Mesendoderm (in vitro differentiated cells): ENCODE measurements around the gene REXO4.

Experiments used
- DNase-seq: peaks from one replicate; pipeline ENCODE4 v3.0.0; 2013
- H2AK5ac ChIP-seq: 2 replicates; pipeline ENCODE4 v1.6.1; 2013; ENCODE audit warnings: low read length, inconsistent platforms
- H2BK120ac ChIP-seq: 2 replicates; pipeline ENCODE4 v1.6.1; 2013; ENCODE audit warnings: low read depth, mild to moderate bottlenecking, low read length, moderate library complexity, mixed read lengths
- H2BK15ac ChIP-seq: replicated peaks from 2 replicates; pipeline ENCODE4 v1.6.1; 2013; ENCODE audit warnings: low read depth, mild to moderate bottlenecking, moderate library complexity
- H2BK5ac ChIP-seq: 2 replicates; pipeline ENCODE4 v1.6.1; 2013; ENCODE audit warnings: low read length, inconsistent platforms
- H3K18ac ChIP-seq: 2 replicates; pipeline ENCODE4 v1.6.1; 2013; ENCODE audit warnings: mild to moderate bottlenecking, low read length, mixed read lengths
- H3K23ac ChIP-seq: one replicate; pipeline ENCODE4 v1.6.1; 2013; ENCODE audit warnings: low read length
- H3K27ac ChIP-seq: 2 replicates; pipeline ENCODE4 v1.5.1; 2013; ENCODE audit warnings: low read depth, mild to moderate bottlenecking, inconsistent platforms, low read length, moderate library complexity
- H3K27me3 ChIP-seq: 2 replicates; pipeline ENCODE4 v1.6.1; 2013; ENCODE audit warnings: low read length, control low read depth, mild to moderate bottlenecking, inconsistent platforms; ENCODE audit not compliant: insufficient read depth, poor library complexity
- H3K36me3 ChIP-seq: 2 replicates; pipeline ENCODE4 v1.6.1; 2013; ENCODE audit warnings: low read length, inconsistent platforms; ENCODE audit not compliant: control insufficient read depth, insufficient read depth
- H3K4ac ChIP-seq: one replicate; pipeline ENCODE4 v1.6.1; 2013; ENCODE audit warnings: low read depth, mild to moderate bottlenecking, low read length, moderate library complexity
- H3K4me1 ChIP-seq: 2 replicates; pipeline ENCODE4 v1.6.1; 2013; ENCODE audit warnings: low read depth, low read length, inconsistent platforms; ENCODE audit not compliant: control insufficient read depth
- H3K4me2 ChIP-seq: 2 replicates; pipeline ENCODE4 v1.6.1; 2013; ENCODE audit warnings: low read length
- H3K4me3 ChIP-seq: 2 replicates; pipeline ENCODE4 v1.5.1; 2013; ENCODE audit warnings: mild to moderate bottlenecking, low read length
- H3K56ac ChIP-seq: one replicate; pipeline ENCODE4 v1.6.1; 2013; ENCODE audit warnings: low read length
- H3K79me1 ChIP-seq: 2 replicates; pipeline ENCODE4 v1.6.1; 2013; ENCODE audit warnings: low read length, inconsistent platforms
- H3K79me2 ChIP-seq: 2 replicates; pipeline ENCODE4 v1.6.1; 2013; ENCODE audit warnings: mild to moderate bottlenecking, low read length; ENCODE audit not compliant: control insufficient read depth, insufficient read depth
- H3K9ac ChIP-seq: 2 replicates; pipeline ENCODE4 v1.6.1; 2013; ENCODE audit warnings: low read length, inconsistent platforms
- H4K5ac ChIP-seq: one replicate; pipeline ENCODE4 v1.6.1; 2013; ENCODE audit warnings: low read length
- H4K8ac ChIP-seq: one replicate; pipeline ENCODE4 v1.6.1; 2013; ENCODE audit warnings: low read depth, mild to moderate bottlenecking, control low read depth, low read length, moderate library complexity
- WGBS: extraction: QIAGEN DNeasy Blood & Tissue Kit; methylation state at CpG from one replicate; pipeline ENCODE4 v1.1.7; 2013; ENCODE audit warnings: low lambda C conversion rate, missing lambda C conversion rate; ENCODE audit not compliant: insufficient coverage; ENCODE audit errors: extremely low coverage; 5-methylcytosine and 5-hydroxymethylcytosine counted together

The REXO4 gene

DNA sequence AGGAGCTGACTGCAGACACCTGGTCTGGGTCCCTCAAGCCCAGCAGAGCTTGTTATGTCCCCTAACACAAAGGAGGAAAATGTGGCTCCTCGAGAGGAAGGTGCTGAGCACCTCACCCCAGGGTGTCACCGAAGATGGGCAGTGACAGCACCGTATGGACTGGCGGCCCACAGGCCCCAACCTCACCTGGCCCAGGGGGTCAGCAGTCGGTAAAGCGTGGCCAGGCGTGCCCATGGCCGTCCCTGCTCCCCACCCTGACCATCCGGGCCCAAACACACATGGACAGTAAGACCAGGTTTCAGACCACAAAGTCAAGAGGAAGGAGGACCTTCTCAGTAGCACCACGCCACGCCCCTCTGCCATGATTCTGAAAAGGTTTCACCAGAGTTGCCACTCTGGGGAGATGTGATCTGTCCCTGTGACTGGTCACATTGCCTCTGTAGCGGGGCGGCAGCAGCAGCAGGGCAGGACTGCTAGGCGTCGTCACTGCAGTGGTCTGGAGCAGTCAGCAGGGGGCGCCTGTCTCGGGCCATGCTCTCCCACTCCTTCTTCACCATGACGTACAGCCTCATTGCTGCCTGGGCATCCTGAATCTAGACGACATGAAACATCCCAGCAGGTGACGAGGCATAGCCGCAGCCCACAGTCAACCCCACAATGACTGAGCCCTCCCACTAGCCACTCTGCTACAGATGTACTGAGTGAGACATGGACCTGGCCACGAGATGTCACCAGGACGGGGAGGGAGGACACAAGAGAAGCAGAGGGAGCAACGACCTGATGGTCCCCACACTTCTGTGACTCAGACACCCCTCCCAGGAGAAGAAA, 11.1 kb downstream of the REXO4 start:
- Histone ChIP-seq H2BK5ac (no peak overlapping the region), H3K18ac (no peak overlapping the region), H3K9ac (no peak overlapping the region), H4K8ac (no peak overlapping the region), H2BK120ac (no peak overlapping the region), H3K79me2 (no peaks in the 10 kb centered on the region), H3K4me3 (no peak overlapping the region), H3K23ac (no peak overlapping the region), H3K79me1 (no peaks in the 10 kb centered on the region), H3K27me3 (no peaks in the 10 kb centered on the region), H4K5ac (no peak overlapping the region), H2BK15ac (no peak overlapping the region), H2AK5ac (no peak overlapping the region), H3K36me3 (peaks cover 10% of the 10 kb centered on the region), H3K4ac (no peak overlapping the region), H3K27ac (no peak overlapping the region), H3K56ac (no peak overlapping the region), H3K4me2 (no peak overlapping the region), H3K4me1 (no peaks in the 10 kb centered on the region)
- no CpG with 5 or more reads among the region's 24 CpGs for WGBS
- peak; percentile 84 for DNase-seq

DNA sequence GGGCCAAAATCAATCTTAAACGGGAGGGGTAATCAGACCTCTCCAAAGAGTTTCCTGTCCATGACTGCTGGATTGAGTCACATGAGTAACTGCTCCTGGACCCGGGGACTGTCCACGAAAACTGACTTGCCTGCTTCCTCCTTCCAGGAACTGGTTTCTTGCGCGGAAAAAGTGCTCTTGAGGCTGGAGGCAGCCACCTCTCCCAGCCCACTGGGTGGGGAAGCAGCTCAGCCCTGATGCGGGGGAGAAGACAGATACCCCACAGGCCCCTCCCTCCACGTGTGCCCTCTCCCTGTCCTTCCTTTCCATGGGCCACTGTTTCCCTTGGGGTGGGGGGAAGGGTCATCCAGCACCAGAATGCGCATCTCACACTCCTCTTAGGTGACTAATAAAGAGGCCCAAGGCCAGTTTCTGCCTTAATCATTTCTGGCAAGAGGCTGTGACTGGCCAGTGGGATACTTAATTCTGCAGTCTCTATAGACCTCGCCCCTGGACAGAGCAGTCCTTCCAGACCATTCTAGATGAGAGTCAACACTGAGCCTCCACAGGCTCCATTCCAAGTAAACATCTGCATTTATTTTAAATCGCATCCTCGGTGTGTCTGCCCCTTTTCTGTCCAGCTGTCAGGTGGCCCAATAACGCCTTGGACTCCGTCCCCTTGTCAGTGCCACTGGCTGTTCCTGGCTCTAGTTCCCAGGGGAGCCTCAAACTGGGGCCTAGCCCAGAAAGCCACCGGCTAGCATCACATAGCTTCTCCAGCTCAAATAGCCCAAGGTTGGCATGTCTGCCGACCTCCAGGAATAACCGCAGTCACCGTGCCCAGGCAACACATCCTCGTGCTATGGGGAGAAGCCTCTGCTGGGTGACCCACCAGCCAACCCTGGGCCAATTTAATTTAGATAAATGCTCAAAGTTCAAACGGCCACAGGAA, 12.0 kb downstream of the REXO4 start:
- no peak overlapping the region for H2AK5ac ChIP-seq
- no peak overlapping the region for H3K9ac ChIP-seq
- H3K36me3 ChIP-seq, result peaks cover 10% of the 10 kb centered on the region
- H3K79me1 ChIP-seq, result no peaks in the 10 kb centered on the region
- H3K27ac ChIP-seq, result no peak overlapping the region
- H4K5ac ChIP-seq, result no peak overlapping the region
- no peak overlapping the region for H2BK15ac ChIP-seq
- no peak overlapping the region for H3K4ac ChIP-seq
- no peaks in the 10 kb centered on the region for H3K4me1 ChIP-seq
- no CpG with 5 or more reads among the region's 19 CpGs for WGBS
- no peak overlapping the region for H3K23ac ChIP-seq
- H3K56ac ChIP-seq, result no peak overlapping the region
- H2BK5ac ChIP-seq, result no peak overlapping the region
- H4K8ac ChIP-seq, result no peak overlapping the region
- DNase-seq, result no peak
- H3K4me2 ChIP-seq, result no peak overlapping the region
- H2BK120ac ChIP-seq, result no peak overlapping the region
- H3K27me3 ChIP-seq, result no peaks in the 10 kb centered on the region
- no peaks in the 10 kb centered on the region for H3K79me2 ChIP-seq
- H3K4me3 ChIP-seq, result no peak overlapping the region
- H3K18ac ChIP-seq, result no peak overlapping the region

- H2AK5ac ChIP-seq, result no peak overlapping the region
- H2BK120ac ChIP-seq, result no peak overlapping the region
- no peaks in the 10 kb centered on the region for H3K79me2 ChIP-seq
- H3K4me1 ChIP-seq, result no peaks in the 10 kb centered on the region
- H3K27ac ChIP-seq, result no peak overlapping the region
- no peak overlapping the region for H4K5ac ChIP-seq
- no peak overlapping the region for H3K4me3 ChIP-seq
- no peak overlapping the region for H3K9ac ChIP-seq
- no peak overlapping the region for H3K56ac ChIP-seq
- H3K23ac ChIP-seq, result no peak overlapping the region
- H4K8ac ChIP-seq, result no peak overlapping the region
- no peak overlapping the region for H3K4ac ChIP-seq
- no peak overlapping the region for H3K18ac ChIP-seq
- no peak overlapping the region for H2BK5ac ChIP-seq
- no peaks in the 10 kb centered on the region for H3K79me1 ChIP-seq
- WGBS, result no CpG with 5 or more reads among the region's 12 CpGs
- H3K36me3 ChIP-seq, result peaks cover 5% of the 10 kb centered on the region
- no peak for DNase-seq
- no peak overlapping the region for H3K4me2 ChIP-seq
- H2BK15ac ChIP-seq, result no peak overlapping the region
- H3K27me3 ChIP-seq, result no peaks in the 10 kb centered on the region
Observed at GRCh38 chr9:133404454-133405002, 13.3 kb downstream of the REXO4 start.

GRCh38 chr9:133403766-133404453, 13.9 kb downstream of the REXO4 start:
- H3K36me3 ChIP-seq, result peaks cover 5% of the 10 kb centered on the region
- no peak overlapping the region for H2BK120ac ChIP-seq
- H3K23ac ChIP-seq, result no peak overlapping the region
- no peak overlapping the region for H3K56ac ChIP-seq
- WGBS, result no CpG with 5 or more reads among the region's 16 CpGs
- H3K27me3 ChIP-seq, result no peaks in the 10 kb centered on the region
- H3K9ac ChIP-seq, result no peak overlapping the region
- no peak overlapping the region for H2BK15ac ChIP-seq
- H2BK5ac ChIP-seq, result no peak overlapping the region
- no peak overlapping the region for H4K8ac ChIP-seq
- no peak overlapping the region for H3K4me3 ChIP-seq
- H2AK5ac ChIP-seq, result no peak overlapping the region
- H4K5ac ChIP-seq, result no peak overlapping the region
- H3K4me1 ChIP-seq, result no peaks in the 10 kb centered on the region
- H3K79me2 ChIP-seq, result no peaks in the 10 kb centered on the region
- H3K18ac ChIP-seq, result no peak overlapping the region
- peak; percentile 57 for DNase-seq
- H3K79me1 ChIP-seq, result no peaks in the 10 kb centered on the region
- no peak overlapping the region for H3K27ac ChIP-seq
- H3K4ac ChIP-seq, result no peak overlapping the region
- no peak overlapping the region for H3K4me2 ChIP-seq

DNA sequence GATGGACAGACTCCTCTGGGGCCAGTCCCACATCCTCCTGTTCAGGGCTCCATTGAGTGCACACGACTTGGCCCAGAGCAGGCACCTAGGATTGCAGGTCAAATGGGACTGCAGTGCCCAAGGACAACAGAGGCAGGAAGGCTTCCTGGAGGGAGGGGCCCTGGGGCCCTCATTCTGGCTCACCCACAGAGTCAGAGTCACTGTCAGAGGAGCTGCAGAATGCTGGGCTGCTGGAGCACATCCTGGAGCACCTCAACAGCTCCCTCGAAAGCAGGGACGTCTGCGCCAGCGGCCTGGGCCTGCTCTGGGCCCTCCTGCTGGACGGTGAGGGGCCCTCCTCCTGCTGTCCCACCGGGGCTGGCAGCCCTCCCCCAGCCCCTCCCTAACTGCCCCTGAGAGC, 15.1 kb downstream of the REXO4 start:
- Histone ChIP-seq H3K4me3 (no peak overlapping the region), H3K18ac (no peak overlapping the region), H2BK5ac (no peak overlapping the region), H2BK120ac (no peak overlapping the region), H3K27me3 (no peaks in the 10 kb centered on the region), H3K4me1 (no peaks in the 10 kb centered on the region), H3K27ac (no peak overlapping the region), H3K9ac (no peak overlapping the region), H2AK5ac (no peak overlapping the region), H4K8ac (no peak overlapping the region), H3K36me3 (peaks cover 5% of the 10 kb centered on the region), H4K5ac (no peak overlapping the region), H3K23ac (no peak overlapping the region), H3K79me1 (no peaks in the 10 kb centered on the region), H2BK15ac (no peak overlapping the region), H3K56ac (no peak overlapping the region), H3K79me2 (no peaks in the 10 kb centered on the region), H3K4ac (no peak overlapping the region), H3K4me2 (no peak overlapping the region)
- no CpG with 5 or more reads among the region's 7 CpGs for WGBS
- no peak for DNase-seq
